BJ (cell line): Measurements from ENCODE around the gene SACM1L. TPM values are rescaled to one million over a fixed set of nuclear protein-coding genes. Genes with fewer than 3 reads are reported as not detected.

ENCODE experiments used
- CTCF ChIA-PET: fragments of 350-600 bp; formaldehyde crosslinking; extraction: SDS; loops from one replicate; lab custom pipeline; 2021; ENCODE audit warnings: antibody characterized with exemption, inconsistent platforms; lab: Yijun Ruan, JAX
- POLR2A ChIA-PET: fragments of 300-600 bp; sonication (Branson Sonifier 250); formaldehyde crosslinking; extraction: SDS; loops from one replicate; lab custom pipeline; 2021; ENCODE audit warnings: antibody characterized with exemption; lab: Charles Lee
- DNase-seq: peaks from one replicate; pipeline ENCODE4 v3.0.0-alpha.2; 2011; ENCODE audit warnings: low read depth
- H3K27me3 ChIP-seq: 2 replicates; pipeline ENCODE4 v1.6.0; 2011; ENCODE audit warnings: low read length; ENCODE audit not compliant: control insufficient read depth, insufficient read depth
- H3K36me3 ChIP-seq: 2 replicates; pipeline ENCODE4 v1.5.1; 2011; ENCODE audit warnings: low read length; ENCODE audit not compliant: control insufficient read depth, insufficient read depth
- H3K4me3 ChIP-seq: 2 replicates; pipeline ENCODE4 v1.5.1; 2011; ENCODE audit warnings: low read depth, mild to moderate bottlenecking, control low read depth, low read length
- CTCF ChIP-seq: IDR thresholded peaks from 2 replicates; pipeline ENCODE4 v1.5.1; 2011; ENCODE audit warnings: low read depth, mild to moderate bottlenecking, control low read depth, inconsistent platforms, low read length, moderate library complexity; ENCODE audit not compliant: insufficient read depth
- polyA plus RNA-seq: library from polyadenylated mRNA; depleted of rRNA; stranded (reverse); fragments of >200 nt; gene quantifications from 2 replicates; pipeline ENCODE4 v1.2.3, GENCODE V29; 2011

The SACM1L gene
- polyA plus RNA-seq, 1 experiment = 10.8 TPM

- H3K36me3 ChIP-seq = peaks cover 14% of the 10 kb centered on the region
- no peak overlapping the region for H3K4me3 ChIP-seq
- POLR2A ChIA-PET = interaction anchor here (1.0 kb wide), 1 partner anchor 14 kb away, joined by 3 read pairs; no protein-coding TSS in a partner anchor
- 0 out of 2 replicates have a peak, but pooled peaks have one; percentile 1 for TF ChIP-seq CTCF
- no peak for DNase-seq
- H3K27me3 ChIP-seq = no peaks in the 10 kb centered on the region
- CTCF ChIA-PET = interaction anchor here (0.8 to 3.3 kb wide), 3 partner anchors 8 to 84 kb away, joined by 3 to 12 read pairs (median 3); partner anchors contain the start of gene SACM1L
These were observed 12.7 kb upstream of the SACM1L start for GRCh38 chr3:45676325-45677032.

GRCh38 chr3:45677033-45677446, 12.2 kb upstream of the SACM1L start:
- Histone ChIP-seq H3K36me3 (peaks cover 14% of the 10 kb centered on the region), H3K27me3 (no peaks in the 10 kb centered on the region), H3K4me3 (no peak overlapping the region)
- TF ChIP-seq CTCF = no peak
- POLR2A ChIA-PET = interaction anchor here (1.0 kb wide), 1 partner anchor 14 kb away, joined by 3 read pairs; no protein-coding TSS in a partner anchor
- peak; percentile 70 for DNase-seq
- CTCF ChIA-PET = interaction anchor here (0.8 to 3.3 kb wide), 4 partner anchors 8 to 402 kb away, joined by 3 to 12 read pairs (median 3); partner anchors contain the start of gene SACM1L

DNA sequence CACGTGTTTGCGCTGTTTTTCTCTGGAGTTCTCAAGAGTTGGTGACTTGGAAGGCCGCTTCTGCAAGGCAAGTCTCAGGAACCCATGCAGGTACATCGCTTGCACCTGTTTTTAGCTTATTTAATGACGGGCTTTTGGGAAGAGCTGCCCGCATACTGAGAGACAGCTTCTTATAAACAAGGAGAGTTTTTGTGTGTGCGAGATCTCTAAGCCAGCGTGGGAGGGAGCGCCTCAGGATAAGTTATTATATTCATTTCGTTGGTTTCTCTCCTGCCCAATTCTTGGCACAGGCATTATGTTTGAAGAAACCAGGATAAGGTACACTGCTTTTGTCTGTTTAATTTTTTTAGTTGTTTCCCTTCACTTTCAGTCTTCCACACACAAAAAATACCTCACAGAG, 11.4 kb upstream of the SACM1L start:
- POLR2A ChIA-PET = no interaction called here

GRCh38 chr3:45679805-45680204, 9.4 kb upstream of the SACM1L start:
- POLR2A ChIA-PET = interaction anchor here (0.6 kb wide), 1 partner anchor 110 kb away, joined by 10 read pairs; no protein-coding TSS in a partner anchor
- TF ChIP-seq CTCF = no peak
- DNase-seq = no peak

More for the DNA sequence above, 11.4 kb upstream of the SACM1L start:
- Histone ChIP-seq H3K4me3 (no peak overlapping the region), H3K36me3 (peaks cover 14% of the 10 kb centered on the region), H3K27me3 (no peaks in the 10 kb centered on the region)
- TF ChIP-seq CTCF = no peak
- CTCF ChIA-PET = interaction anchor here (0.9 to 3.3 kb wide), 5 partner anchors 11 to 637 kb away, joined by 3 to 12 read pairs (median 3); partner anchors contain the start of gene SACM1L
- no peak for DNase-seq

DNA sequence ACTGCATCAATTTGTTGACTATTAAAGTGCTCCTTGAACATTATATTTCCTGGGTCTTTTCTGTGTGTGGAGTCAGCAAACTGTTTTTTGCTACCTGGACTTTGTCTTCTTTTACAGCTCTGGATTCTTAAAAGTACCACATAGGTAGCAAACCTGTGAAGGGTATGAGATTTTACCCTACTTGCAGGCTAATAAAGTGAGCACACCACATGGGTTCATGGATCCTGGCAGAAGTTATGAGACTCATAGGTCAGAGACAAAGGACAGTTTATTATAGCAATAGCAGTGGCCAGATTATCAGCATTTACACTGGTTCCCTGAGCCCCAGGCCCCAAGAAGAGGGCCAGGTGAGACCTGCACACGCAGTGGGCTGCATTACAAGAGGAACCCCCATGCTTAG, 8.0 kb upstream of the SACM1L start:
- peaks cover 5% of the 10 kb centered on the region; the same call in 1 of the 2 replicates for H3K36me3 ChIP-seq
- ChIA-PET POLR2A (no interaction called here), CTCF (interaction anchor here (0.6 kb wide), 1 partner anchor 35 kb away, joined by 3 read pairs; no protein-coding TSS in a partner anchor)
- no peak for TF ChIP-seq CTCF
- no peaks in the 10 kb centered on the region for H3K27me3 ChIP-seq
- H3K4me3 ChIP-seq = no peak overlapping the region
- DNase-seq = no peak

More at GRCh38 chr3:45679805-45680204, 9.4 kb upstream of the SACM1L start:
- H3K27me3 ChIP-seq = no peaks in the 10 kb centered on the region
- H3K4me3 ChIP-seq = no peak overlapping the region
- CTCF ChIA-PET = interaction anchor here (3.3 kb wide), 1 partner anchor 10 kb away, joined by 12 read pairs; the partner anchor contains the start of gene SACM1L
- H3K36me3 ChIP-seq = peaks cover 7% of the 10 kb centered on the region; the same call in 1 of the 2 replicates
